Left hindlimb (tissue), 1 donor: ENCODE measurements around the gene ACACA.

Source experiments
- DNase-seq: peaks from one replicate; pipeline ENCODE4 v3.0.0-alpha.2; 2018

Gene ACACA

GRCh38 chr17:37284191-37284590, 122.4 kb downstream of the ACACA start:
- no peak for DNase-seq

GRCh38 chr17:37283414-37283961, 123.1 kb downstream of the ACACA start:
- DNase-seq: no peak

- no peak for DNase-seq
These were observed 125.8 kb downstream of the ACACA start for GRCh38 chr17:37280841-37281240.

- no peak for DNase-seq
These were observed 128.3 kb downstream of the ACACA start for GRCh38 chr17:37278247-37278894.

GRCh38 chr17:37276475-37276874, 130.2 kb downstream of the ACACA start:
- DNase-seq: no peak

GRCh38 chr17:37274461-37274860, 132.2 kb downstream of the ACACA start:
- no peak for DNase-seq

GRCh38 chr17:37273409-37274051, 133.1 kb downstream of the ACACA start:
- no peak for DNase-seq

- no peak for DNase-seq
These were observed 141.0 kb downstream of the ACACA start for GRCh38 chr17:37265446-37266173.

GRCh38 chr17:37261286-37261685, 145.3 kb downstream of the ACACA start:
- DNase-seq: no peak

- DNase-seq: no peak
These were observed 147.5 kb downstream of the ACACA start for GRCh38 chr17:37259030-37259735.

GRCh38 chr17:37256627-37257026, 150.0 kb downstream of the ACACA start:
- no peak for DNase-seq

- DNase-seq: no peak
These were observed 151.2 kb downstream of the ACACA start for GRCh38 chr17:37255432-37255831.

GRCh38 chr17:37247825-37248224, 158.8 kb downstream of the ACACA start:
- no peak for DNase-seq

GRCh38 chr17:37246085-37246484, 160.6 kb downstream of the ACACA start:
- DNase-seq: no peak

- DNase-seq: no peak
These were observed 166.3 kb downstream of the ACACA start for GRCh38 chr17:37240381-37240780.

- DNase-seq: no peak
These were observed 166.8 kb downstream of the ACACA start for GRCh38 chr17:37239690-37240334.

- no peak for DNase-seq
These were observed 172.5 kb downstream of the ACACA start for GRCh38 chr17:37234106-37234505.

- no peak for DNase-seq
These were observed 173.6 kb downstream of the ACACA start for GRCh38 chr17:37233036-37233435.

GRCh38 chr17:37231887-37232286, 174.7 kb downstream of the ACACA start:
- DNase-seq: no peak

GRCh38 chr17:37230633-37231032, 176.0 kb downstream of the ACACA start:
- no peak for DNase-seq

GRCh38 chr17:37225465-37225864, 181.2 kb downstream of the ACACA start:
- DNase-seq: no peak

GRCh38 chr17:37221865-37222264, 184.8 kb downstream of the ACACA start:
- DNase-seq: no peak

- DNase-seq: no peak
These were observed 186.1 kb downstream of the ACACA start for GRCh38 chr17:37220607-37220953.
